GM21737 (cell line): ENCODE data around the gene ANKRD30BL.
"Not testable (repeated sequence)": the region's sequence is repeated elsewhere in the genome, so short reads cannot be mapped to it uniquely, and the experiment has no call there.

ENCODE experiments used
- ATAC-seq: cut with Tn5 transposase; IDR thresholded peaks from one replicate; pipeline ENCODE4 v1.9.1; 2021; ENCODE audit warnings: mild to moderate bottlenecking, moderate library complexity; ENCODE audit not compliant: unreplicated experiment

The ANKRD30BL gene

GRCh38 chr2:132161161-132162124 lies at the start of gene ANKRD30BL:
Gene ANKRD30BL (minus strand): TSS chr2:132161952. CDS start chr2:132161705, 247 bp downstream.
- not testable (repeated sequence) for ATAC-seq

- not testable (repeated sequence) for ATAC-seq
Observed at GRCh38 chr2:132202866-132203265, 41.1 kb upstream of the ANKRD30BL start.

- not testable (repeated sequence) for ATAC-seq
Observed at GRCh38 chr2:132192854-132193253, 31.1 kb upstream of the ANKRD30BL start.

GRCh38 chr2:132167100-132167499 lies 5.3 kb upstream of the ANKRD30BL start:
- not testable (repeated sequence) for ATAC-seq

- ATAC-seq, result not testable (repeated sequence)
Observed at GRCh38 chr2:132162125-132162660, 441 bp upstream of the ANKRD30BL start.

GRCh38 chr2:132146774-132147173 lies 15.0 kb downstream of the ANKRD30BL start:
- ATAC-seq, result not testable (repeated sequence)
